Measurements from ENCODE around the gene BIRC7. TPM values are rescaled to one million over a fixed set of nuclear protein-coding genes. Genes with fewer than 3 reads are reported as not detected.

The BIRC7 gene
- polyA plus RNA-seq, 3 donors: 0.21 TPM; not detected in 2

DNA sequence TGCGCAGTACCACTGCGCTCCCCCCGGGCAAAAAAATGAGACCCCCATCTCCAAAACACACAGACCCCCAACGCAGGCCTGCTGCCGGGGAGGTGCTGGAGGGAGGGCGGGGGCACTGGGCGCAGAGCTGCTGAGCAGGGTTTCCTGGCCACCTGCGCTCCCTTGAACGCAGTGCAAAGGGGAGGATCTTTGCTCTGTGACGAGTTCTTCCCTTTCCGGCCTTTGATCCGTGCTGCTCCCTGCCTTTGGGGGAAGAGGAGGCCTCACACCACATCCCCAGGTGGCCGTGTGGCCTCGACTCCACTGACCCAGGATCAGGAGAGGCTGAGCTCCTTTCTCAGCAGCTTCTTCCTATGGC, 48.4 kb downstream of the BIRC7 start:
- Histone ChIP-seq H3K9me3 (replicated peaks in 1 of 2; ENCODE audit: control insufficient read depth in 1 of 2, insufficient read depth in 1 of 2, low read length in 2 of 2) (no peaks in the 10 kb centered on the region), H3K27me3 (ENCODE audit: control insufficient read depth in 2 of 2, insufficient read depth in 2 of 2, low read length in 2 of 2) (no peaks in the 10 kb centered on the region), H2AFZ (ENCODE audit: insufficient read depth, low read depth, low read length, poor library complexity, severe bottlenecking) (no peak overlapping the region), H3K4me3 (replicated peaks in 1 of 3; ENCODE audit: low read depth in 2 of 3, low read length in 3 of 3) (no peak overlapping the region), H3K27ac (ENCODE audit: low read depth in 1 of 2, low read length in 2 of 2) (no peak overlapping the region), H3K9ac (ENCODE audit: insufficient read depth, low read length, poor library complexity, severe bottlenecking) (no peak overlapping the region), H3K79me2 (ENCODE audit: insufficient read depth, low read length) (no peaks in the 10 kb centered on the region), H3K4me2 (replicated peaks; ENCODE audit: extremely low read depth, low read length, poor library complexity, severe bottlenecking) (peak overlapping the region; percentile 1), H4K20me1 (ENCODE audit: insufficient read depth, low read length) (peaks cover 18% of the 10 kb centered on the region), H3K36me3 (replicated peaks in 1 of 2; ENCODE audit: control insufficient read depth in 1 of 2, insufficient read depth in 2 of 2, low read length in 2 of 2) (peaks cover 77 to 95% of the 10 kb centered on the region in 2 donors), H3K4me1 (ENCODE audit: control insufficient read depth in 1 of 2, insufficient read depth in 2 of 2, low read length in 2 of 2) (no peaks in the 10 kb centered on the region)
- intact Hi-C loops (cut with micrococcal nuclease): no loop called here
- H3K27ac Mint-ChIP-seq: no peak overlapping the region
- H3K4me3 Mint-ChIP-seq: peak overlapping the region in 1 of 2 donors; percentile 11
- peaks cover 6% of the 10 kb centered on the region for H3K4me1 Mint-ChIP-seq
- H3K9me3 Mint-ChIP-seq: no peaks in the 10 kb centered on the region
- TF ChIP-seq, protein P1, sequence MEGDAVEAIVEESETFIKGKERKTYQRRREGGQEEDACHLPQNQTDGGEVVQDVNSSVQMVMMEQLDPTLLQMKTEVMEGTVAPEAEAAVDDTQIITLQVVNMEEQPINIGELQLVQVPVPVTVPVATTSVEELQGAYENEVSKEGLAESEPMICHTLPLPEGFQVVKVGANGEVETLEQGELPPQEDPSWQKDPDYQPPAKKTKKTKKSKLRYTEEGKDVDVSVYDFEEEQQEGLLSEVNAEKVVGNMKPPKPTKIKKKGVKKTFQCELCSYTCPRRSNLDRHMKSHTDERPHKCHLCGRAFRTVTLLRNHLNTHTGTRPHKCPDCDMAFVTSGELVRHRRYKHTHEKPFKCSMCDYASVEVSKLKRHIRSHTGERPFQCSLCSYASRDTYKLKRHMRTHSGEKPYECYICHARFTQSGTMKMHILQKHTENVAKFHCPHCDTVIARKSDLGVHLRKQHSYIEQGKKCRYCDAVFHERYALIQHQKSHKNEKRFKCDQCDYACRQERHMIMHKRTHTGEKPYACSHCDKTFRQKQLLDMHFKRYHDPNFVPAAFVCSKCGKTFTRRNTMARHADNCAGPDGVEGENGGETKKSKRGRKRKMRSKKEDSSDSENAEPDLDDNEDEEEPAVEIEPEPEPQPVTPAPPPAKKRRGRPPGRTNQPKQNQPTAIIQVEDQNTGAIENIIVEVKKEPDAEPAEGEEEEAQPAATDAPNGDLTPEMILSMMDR (IDR thresholded peaks at IDR 0.05): no peak
- no peaks in the 10 kb centered on the region for H3K27me3 Mint-ChIP-seq (ENCODE audit: low read depth in 3 of 3)
- H3K36me3 Mint-ChIP-seq: peaks cover 52 to 89% of the 10 kb centered on the region in 2 donors
- WGBS (ENCODE audit: insufficient coverage): 82% methylated on average over 9 of the region's 14 CpGs
- no peak for DNase-seq

DNA sequence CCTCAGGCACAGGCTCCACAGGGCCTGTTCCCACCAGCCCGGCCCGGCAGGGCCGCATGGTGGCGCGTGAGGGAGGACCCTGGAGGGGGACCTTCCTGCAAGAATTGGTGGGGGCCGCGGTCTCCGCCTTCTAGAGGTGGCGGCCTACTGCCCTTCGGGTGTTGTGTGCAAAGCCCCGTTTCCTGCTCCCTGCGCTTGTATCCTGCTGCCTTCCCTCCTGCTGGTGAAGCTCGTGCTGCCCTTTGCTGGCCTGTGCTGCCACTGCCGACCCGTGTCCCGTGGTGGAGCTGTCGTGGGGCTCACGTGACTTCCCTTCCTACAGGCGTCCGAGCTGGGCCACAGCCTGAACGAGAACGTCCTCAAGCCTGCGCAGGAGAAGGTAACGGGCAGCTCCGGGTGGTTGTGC, 48.8 kb downstream of the BIRC7 start:
- Histone ChIP-seq H3K27ac (ENCODE audit: low read depth in 1 of 2, low read length in 2 of 2) (no peak overlapping the region), H3K36me3 (replicated peaks in 1 of 2; ENCODE audit: control insufficient read depth in 1 of 2, insufficient read depth in 2 of 2, low read length in 2 of 2) (peaks cover 76 to 94% of the 10 kb centered on the region in 2 donors), H3K9ac (ENCODE audit: insufficient read depth, low read length, poor library complexity, severe bottlenecking) (no peak overlapping the region), H3K4me3 (replicated peaks in 1 of 3; ENCODE audit: low read depth in 2 of 3, low read length in 3 of 3) (no peak overlapping the region), H2AFZ (ENCODE audit: insufficient read depth, low read depth, low read length, poor library complexity, severe bottlenecking) (no peak overlapping the region), H3K27me3 (ENCODE audit: control insufficient read depth in 2 of 2, insufficient read depth in 2 of 2, low read length in 2 of 2) (no peaks in the 10 kb centered on the region), H4K20me1 (ENCODE audit: insufficient read depth, low read length) (peaks cover 17% of the 10 kb centered on the region), H3K4me1 (ENCODE audit: control insufficient read depth in 1 of 2, insufficient read depth in 2 of 2, low read length in 2 of 2) (no peaks in the 10 kb centered on the region), H3K9me3 (replicated peaks in 1 of 2; ENCODE audit: control insufficient read depth in 1 of 2, insufficient read depth in 1 of 2, low read length in 2 of 2) (no peaks in the 10 kb centered on the region), H3K79me2 (ENCODE audit: insufficient read depth, low read length) (no peaks in the 10 kb centered on the region), H3K4me2 (replicated peaks; ENCODE audit: extremely low read depth, low read length, poor library complexity, severe bottlenecking) (peak overlapping the region; percentile 1)
- Mint-ChIP-seq H3K9me3 (no peaks in the 10 kb centered on the region), H3K27ac (peak overlapping the region in 2 of 7 donors; percentile 85 to 88), H3K4me1 (peaks cover 6% of the 10 kb centered on the region), H3K27me3 (ENCODE audit: low read depth in 3 of 3) (no peaks in the 10 kb centered on the region), H3K36me3 (peaks cover 47 to 87% of the 10 kb centered on the region in 2 donors), H3K4me3 (peak overlapping the region in 1 of 2 donors; percentile 69)
- 75% methylated on average over 20 of the region's 25 CpGs for WGBS (ENCODE audit: insufficient coverage)
- TF ChIP-seq, protein P1 (IDR thresholded peaks at IDR 0.05): no peak
- intact Hi-C loops (cut with micrococcal nuclease): no loop called here
- no peak for DNase-seq

All from CD14-positive monocyte (primary cell).